HFFc6 (cell line): ENCODE measurements around the gene COMMD1. TPM values are rescaled to one million over a fixed set of nuclear protein-coding genes. Genes with fewer than 3 reads are reported as not detected.
"Not testable (repeated sequence)": the region's sequence is repeated elsewhere in the genome, so short reads cannot be mapped to it uniquely, and the experiment has no call there.

Source experiments
- DNase-seq: peaks from one replicate; pipeline ENCODE4 v3.0.0-alpha.2; 2018
- H3K27ac Mint-ChIP-seq: 2 replicates; pipeline ENCODE4 v1.8.0; 2020; ENCODE audit warnings: mild to moderate bottlenecking, mixed read lengths
- H3K27me3 Mint-ChIP-seq: 2 replicates; pipeline ENCODE4 v1.8.0; 2021; ENCODE audit warnings: mild to moderate bottlenecking, moderate library complexity, mixed read lengths; ENCODE audit not compliant: insufficient read depth
- H3K36me3 Mint-ChIP-seq: 2 replicates; pipeline ENCODE4 v1.8.0; 2021; ENCODE audit warnings: low read depth, mixed read lengths
- H3K4me1 Mint-ChIP-seq: 2 replicates; pipeline ENCODE4 v1.8.0; 2020; ENCODE audit warnings: low read depth, mixed read lengths
- H3K4me3 Mint-ChIP-seq: 2 replicates; pipeline ENCODE4 v1.8.0; 2020; ENCODE audit warnings: mild to moderate bottlenecking, moderate library complexity, mixed read lengths
- H3K9me3 Mint-ChIP-seq: 2 replicates; pipeline ENCODE4 v1.8.0; 2020; ENCODE audit warnings: mild to moderate bottlenecking, mixed read lengths
- total RNA-seq, 6 experiments: library from RNA; stranded (reverse); fragmentation: NEBNext Ultra II Directional; extraction: Animal tissue kit (Norgen Biotek cat#: 25700); gene quantifications; 2 replicates in 1 of 6; 3 replicates in 5 of 6; pipeline ENCODE4 v1.2.3, GENCODE V29; 2021
- TF ChIP-seq, protein P1 (sequence below): fragments of 200-600 bp; sonication (generic); IDR thresholded peaks from 2 replicates; pipeline ENCODE4 v1.5.0; 2021; ENCODE audit warnings: antibody characterized with exemption, mild to moderate bottlenecking

The COMMD1 gene
- total RNA-seq, 6 experiments from 2014 or later: 41.1 to 53.6 (median 48.3) TPM

DNA sequence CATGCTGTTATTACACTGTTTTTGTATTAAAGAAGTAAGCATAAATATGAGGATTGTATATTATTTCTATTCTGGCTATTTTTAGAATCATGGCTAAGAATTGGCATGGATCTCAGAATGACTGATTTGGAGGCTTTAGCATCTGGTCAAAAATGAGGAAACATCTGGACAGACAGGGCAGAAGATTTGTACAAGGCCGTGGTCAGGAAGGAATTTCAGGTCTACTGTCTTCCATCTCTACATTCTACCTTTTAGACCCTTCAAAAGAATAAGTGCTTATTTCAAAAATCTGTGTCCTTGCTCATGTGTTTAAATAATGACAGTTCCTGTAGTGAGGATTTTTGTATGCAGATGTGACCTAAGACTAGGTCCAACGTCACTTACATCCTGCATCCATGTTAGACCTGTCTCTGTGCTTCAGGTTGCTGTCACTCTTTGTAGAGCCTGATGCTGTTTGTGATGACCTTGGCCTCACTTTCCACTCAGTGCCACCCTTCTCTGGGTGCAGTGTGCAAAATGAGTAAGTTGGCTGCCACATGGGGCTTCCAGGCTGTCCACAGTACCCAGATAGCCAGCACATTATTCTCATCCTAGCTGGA is 235.8 kb downstream of the COMMD1 start:
- no peaks in the 10 kb centered on the region; the same call in 1 of the 2 replicates for H3K27me3 Mint-ChIP-seq
- H3K4me3 Mint-ChIP-seq: no peak overlapping the region
- H3K36me3 Mint-ChIP-seq: no peaks in the 10 kb centered on the region
- peaks cover 9% of the 10 kb centered on the region for H3K4me1 Mint-ChIP-seq
- DNase-seq: no peak
- H3K27ac Mint-ChIP-seq: no peak overlapping the region
- H3K9me3 Mint-ChIP-seq: no peaks in the 10 kb centered on the region
- TF ChIP-seq, protein P1, sequence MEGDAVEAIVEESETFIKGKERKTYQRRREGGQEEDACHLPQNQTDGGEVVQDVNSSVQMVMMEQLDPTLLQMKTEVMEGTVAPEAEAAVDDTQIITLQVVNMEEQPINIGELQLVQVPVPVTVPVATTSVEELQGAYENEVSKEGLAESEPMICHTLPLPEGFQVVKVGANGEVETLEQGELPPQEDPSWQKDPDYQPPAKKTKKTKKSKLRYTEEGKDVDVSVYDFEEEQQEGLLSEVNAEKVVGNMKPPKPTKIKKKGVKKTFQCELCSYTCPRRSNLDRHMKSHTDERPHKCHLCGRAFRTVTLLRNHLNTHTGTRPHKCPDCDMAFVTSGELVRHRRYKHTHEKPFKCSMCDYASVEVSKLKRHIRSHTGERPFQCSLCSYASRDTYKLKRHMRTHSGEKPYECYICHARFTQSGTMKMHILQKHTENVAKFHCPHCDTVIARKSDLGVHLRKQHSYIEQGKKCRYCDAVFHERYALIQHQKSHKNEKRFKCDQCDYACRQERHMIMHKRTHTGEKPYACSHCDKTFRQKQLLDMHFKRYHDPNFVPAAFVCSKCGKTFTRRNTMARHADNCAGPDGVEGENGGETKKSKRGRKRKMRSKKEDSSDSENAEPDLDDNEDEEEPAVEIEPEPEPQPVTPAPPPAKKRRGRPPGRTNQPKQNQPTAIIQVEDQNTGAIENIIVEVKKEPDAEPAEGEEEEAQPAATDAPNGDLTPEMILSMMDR: no peak

DNA sequence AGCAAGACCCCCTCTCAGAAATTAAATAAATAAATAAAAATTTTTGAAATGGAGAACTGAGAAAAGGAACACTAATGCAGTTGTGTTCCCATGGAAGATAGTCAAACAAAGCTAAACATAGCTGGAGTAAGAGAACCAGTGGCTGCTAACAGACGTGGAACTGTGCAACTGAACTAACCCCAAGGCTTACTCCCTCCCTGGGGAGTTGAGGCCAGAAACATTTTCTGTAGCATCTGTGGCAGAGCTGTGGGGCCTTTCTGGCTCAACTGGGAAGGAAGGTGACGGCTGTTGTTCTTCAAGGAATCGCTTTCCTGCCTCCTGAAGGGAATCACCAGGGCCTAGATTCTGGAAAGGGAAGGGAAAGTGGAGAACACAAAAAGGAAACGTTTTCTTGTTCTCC is 236.6 kb downstream of the COMMD1 start:
- no peak for DNase-seq
- Mint-ChIP-seq H3K27ac (no peak overlapping the region), H3K4me3 (no peak overlapping the region), H3K9me3 (no peaks in the 10 kb centered on the region), H3K4me1 (peaks cover 12% of the 10 kb centered on the region), H3K27me3 (no peaks in the 10 kb centered on the region; the same call in 1 of the 2 replicates), H3K36me3 (no peaks in the 10 kb centered on the region)
- TF ChIP-seq, protein P1: no peak

DNA sequence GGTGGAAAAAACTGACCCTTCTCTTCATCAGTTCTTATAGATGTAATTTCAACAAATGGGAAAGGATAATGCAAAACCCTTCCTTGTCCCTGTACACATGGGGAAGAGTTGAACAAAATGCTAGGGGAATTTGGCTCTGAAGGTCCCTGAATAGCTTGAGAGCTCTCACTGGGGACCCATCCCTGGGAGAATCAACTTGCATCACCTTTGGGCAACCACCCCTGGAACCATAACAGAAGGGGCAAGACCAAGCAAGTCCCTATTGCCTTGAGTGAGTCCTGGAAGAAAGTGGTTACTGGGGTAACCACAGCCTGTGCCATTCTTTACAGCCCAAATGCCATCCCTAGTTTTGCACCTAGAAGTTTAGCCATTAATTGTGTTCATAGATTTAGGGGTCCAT is 238.2 kb downstream of the COMMD1 start:
- Mint-ChIP-seq H3K9me3 (no peaks in the 10 kb centered on the region), H3K4me1 (peaks cover 20% of the 10 kb centered on the region), H3K4me3 (no peak overlapping the region), H3K27me3 (no peaks in the 10 kb centered on the region; the same call in 1 of the 2 replicates), H3K36me3 (no peaks in the 10 kb centered on the region), H3K27ac (no peak overlapping the region)
- TF ChIP-seq, protein P1: no peak
- DNase-seq: no peak

DNA sequence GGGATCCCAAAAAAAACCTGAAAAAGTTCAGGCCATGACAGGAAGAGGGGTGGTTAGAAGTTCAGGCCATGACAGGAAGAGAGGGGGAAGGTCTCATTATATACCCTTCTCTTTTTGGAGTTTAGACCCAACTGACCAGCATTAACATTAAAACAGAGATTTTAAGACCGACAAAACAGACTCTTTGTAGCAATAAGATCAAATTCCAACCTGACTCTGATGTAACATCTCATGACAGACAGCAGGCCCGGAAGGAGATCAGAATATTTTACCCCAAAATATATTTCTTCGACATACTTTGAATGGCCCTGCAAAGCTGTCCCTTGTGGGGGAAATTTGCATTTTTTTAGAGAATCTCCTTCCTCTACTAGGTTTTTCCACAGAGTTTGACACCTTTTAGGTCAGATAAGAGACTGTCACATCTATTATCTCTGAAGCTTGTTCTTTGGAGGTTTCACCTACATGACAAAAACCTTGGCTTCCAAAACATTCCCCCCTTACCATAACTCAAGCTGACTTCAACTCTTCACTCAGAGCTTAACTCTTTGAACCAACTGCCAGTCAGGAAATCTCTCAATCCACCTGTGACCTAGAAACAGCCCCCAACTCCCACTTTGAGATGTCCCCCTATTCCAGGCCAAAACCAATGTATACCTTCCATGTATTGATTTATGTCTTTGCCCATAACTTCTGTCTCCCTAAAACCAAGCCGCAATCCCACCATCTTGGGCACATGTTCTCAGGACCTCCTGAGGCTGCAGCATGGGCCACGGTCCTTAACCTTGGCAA is 239.4 kb downstream of the COMMD1 start:
- H3K9me3 Mint-ChIP-seq: no peaks in the 10 kb centered on the region
- no peaks in the 10 kb centered on the region for H3K36me3 Mint-ChIP-seq
- TF ChIP-seq, protein P1: no peak
- H3K4me3 Mint-ChIP-seq: no peak overlapping the region
- no peak for DNase-seq
- no peaks in the 10 kb centered on the region; the same call in 1 of the 2 replicates for H3K27me3 Mint-ChIP-seq
- H3K4me1 Mint-ChIP-seq: peaks cover 32% of the 10 kb centered on the region
- H3K27ac Mint-ChIP-seq: no peak overlapping the region

DNA sequence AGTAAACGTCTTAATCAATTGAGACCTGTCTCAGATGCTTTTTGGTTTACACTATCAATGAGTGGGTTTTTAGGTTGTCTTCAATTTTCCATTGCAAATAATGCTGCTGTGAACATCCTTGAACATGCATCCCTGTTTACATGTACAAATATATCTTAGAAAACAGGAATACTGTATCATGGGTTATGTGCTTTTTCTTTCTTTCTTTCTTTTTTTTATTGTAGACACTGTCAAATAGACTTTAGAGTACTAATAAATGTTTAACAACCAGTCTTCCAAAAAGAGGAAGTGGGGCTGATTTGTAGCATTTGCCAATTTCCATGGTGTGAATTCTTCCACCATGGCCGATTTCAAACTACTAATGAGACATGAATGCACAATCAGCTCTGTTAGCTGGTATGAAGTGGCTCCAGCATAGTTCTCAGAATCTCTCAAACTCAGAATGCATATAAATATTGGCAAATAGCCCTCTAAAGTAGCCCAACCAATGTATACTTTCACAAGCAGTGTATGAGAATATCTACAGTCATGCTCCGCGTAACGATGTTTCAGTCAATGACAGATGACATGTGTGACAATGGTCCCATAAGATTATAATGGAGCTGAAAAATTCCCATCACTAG is 240.1 kb downstream of the COMMD1 start:
- Mint-ChIP-seq H3K9me3 (no peaks in the 10 kb centered on the region), H3K27ac (no peak overlapping the region), H3K27me3 (no peaks in the 10 kb centered on the region; the same call in 1 of the 2 replicates), H3K4me3 (no peak overlapping the region), H3K4me1 (peaks cover 37% of the 10 kb centered on the region), H3K36me3 (no peaks in the 10 kb centered on the region)
- TF ChIP-seq, protein P1: no peak
- DNase-seq: no peak

DNA sequence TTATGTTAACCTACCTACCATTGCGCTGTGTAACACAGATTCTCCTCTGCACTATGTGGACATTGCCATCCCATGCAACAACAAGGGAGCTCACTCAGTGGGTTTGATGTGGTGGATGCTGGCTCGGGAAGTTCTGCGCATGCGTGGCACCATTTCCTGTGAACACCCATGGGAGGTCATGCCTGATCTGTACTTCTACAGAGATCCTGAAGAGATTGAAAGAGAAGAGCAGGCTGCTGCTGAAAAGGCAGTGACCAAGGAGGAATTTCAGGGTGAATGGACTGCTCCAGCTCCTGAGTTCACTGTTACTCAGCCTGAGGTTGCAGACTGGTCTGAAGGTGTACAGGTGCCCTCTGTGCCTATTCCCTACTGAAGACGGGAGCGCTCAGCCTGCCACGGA is 241.3 kb downstream of the COMMD1 start:
- H3K27me3 Mint-ChIP-seq, H3K4me3 Mint-ChIP-seq, H3K9me3 Mint-ChIP-seq, H3K36me3 Mint-ChIP-seq, DNase-seq, H3K27ac Mint-ChIP-seq: not testable (repeated sequence)
- peaks cover 49% of the 10 kb centered on the region for H3K4me1 Mint-ChIP-seq
